ENCODE measurements around the gene KIRREL3.

The KIRREL3 gene

GRCh38 chr11:126431401-126432064, 569.0 kb downstream of the KIRREL3 start:
- no peak for DNase-seq

GRCh38 chr11:126430581-126431335, 569.8 kb downstream of the KIRREL3 start:
- no peak for DNase-seq

- DNase-seq = no peak
These were observed 573.5 kb downstream of the KIRREL3 start for GRCh38 chr11:126426820-126427749.

- no peak for DNase-seq
These were observed 574.5 kb downstream of the KIRREL3 start for GRCh38 chr11:126426106-126426505.

DNA sequence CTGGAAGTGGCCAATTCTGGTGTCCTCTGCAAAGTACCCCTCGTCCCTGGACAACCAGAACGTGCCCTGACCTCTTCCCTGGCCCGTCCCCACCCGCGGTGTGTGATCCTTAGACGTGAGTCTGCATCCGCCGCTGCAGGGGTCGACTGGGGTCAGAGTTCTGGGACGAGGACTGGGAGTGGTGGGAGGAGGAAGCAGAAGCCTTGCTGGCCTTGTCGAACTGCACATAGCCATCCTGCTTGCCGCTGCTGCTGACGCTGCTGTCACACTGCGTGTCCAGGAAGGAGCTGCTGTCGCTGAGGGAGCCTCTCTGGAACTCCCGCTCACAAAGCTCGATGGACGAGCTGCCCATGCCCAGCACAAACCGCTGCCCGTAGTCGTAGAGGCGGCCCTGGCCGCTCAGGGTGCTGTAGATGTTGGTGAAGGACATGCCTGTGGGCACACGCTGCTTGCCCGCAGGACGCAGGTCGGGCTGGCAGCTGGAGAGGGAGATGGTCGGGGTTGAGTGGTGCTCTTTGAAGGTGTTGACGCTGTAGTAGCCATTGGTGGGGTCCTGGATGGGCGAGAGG, 576.0 kb downstream of the KIRREL3 start:
- no peak for DNase-seq

DNA sequence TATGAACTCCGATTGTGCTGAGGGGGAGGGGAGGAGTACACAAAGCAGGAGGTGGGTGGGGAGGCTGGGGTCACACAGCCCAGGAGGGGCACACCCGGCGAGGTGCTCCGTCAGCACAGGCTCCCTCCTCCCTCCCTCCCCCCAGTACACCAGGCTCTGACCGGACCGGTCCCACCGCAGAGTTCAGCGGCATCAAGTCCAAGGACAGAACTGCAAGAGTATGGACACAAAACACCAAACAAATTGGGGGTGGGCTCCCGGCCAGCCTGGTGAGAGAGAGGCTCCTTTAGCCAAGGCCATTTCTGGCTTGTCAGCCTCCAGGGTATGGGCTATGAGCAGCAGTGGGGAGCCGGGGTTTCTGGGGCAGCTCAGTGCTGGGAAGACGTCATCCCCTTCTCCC, 576.8 kb downstream of the KIRREL3 start:
- DNase-seq = no peak

GRCh38 chr11:126423154-126423553, 577.4 kb downstream of the KIRREL3 start:
- no peak for DNase-seq

DNA sequence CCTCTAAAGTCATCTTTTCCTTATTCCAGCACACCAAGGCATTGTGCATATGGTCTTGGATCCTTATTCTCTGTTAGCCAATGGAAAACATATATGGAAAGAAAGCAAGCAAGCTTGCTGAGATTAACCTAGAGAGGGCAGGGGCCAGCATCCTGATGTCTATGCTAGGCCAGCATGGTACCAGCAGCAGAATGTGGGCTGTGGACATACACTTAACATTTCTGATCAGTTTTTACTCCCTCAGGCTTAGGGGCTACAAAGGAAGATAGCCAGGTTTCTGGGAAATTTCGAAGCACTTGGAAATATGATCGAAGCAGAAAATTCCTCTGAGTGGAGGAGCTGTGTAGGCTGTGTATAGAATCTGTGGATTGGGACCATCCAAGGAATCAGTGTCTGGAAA, 578.1 kb downstream of the KIRREL3 start:
- no peak for DNase-seq

GRCh38 chr11:126421271-126421671, 579.3 kb downstream of the KIRREL3 start:
- DNase-seq = no peak

DNA sequence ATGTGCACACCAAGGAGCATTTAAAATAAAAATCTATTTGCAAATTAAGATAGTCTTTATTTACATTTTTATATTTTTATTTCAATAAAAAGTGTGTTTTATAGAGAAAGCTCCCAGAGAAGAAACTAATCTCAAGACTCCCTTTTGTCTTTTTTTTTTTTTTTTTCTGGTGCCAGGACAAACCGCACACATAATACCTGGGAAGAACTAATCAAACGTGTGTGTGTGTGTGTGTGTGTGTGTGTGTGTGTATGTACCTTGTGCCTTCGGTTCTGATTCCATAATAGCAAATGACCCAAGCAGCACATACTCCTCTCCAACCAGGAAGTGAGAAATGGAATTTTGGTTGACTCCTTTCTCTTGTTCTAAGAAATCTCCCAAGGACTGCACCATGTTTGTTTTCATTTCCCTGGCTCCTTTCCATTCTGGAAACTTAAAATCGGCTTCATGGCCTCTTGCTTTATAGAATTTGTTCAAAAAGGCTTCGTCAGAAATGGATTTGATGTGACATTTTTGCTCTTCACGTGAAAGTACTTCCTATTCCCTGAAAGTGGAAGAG, 579.8 kb downstream of the KIRREL3 start:
- no peak for DNase-seq

GRCh38 chr11:126419801-126420697, 580.5 kb downstream of the KIRREL3 start:
- no peak for DNase-seq

DNA sequence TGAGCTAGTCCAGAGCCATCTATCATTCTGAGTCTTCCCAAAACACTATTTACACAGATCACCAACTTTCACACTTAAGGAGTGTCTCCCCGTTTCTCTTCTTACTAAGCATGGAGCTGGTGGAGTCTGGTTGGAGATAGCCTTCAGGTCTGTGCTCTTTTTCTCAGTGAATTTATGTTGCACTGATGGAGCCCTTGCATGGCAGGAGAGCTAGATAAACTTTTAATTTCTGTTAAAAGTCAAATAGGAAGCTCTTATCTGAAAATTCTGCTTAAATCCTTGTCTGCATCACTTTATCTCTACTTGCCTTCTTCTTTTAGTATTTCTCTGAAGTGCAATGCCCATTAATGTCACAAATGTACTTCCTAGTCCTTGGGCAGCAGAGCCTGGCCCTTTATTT, 581.7 kb downstream of the KIRREL3 start:
- no peak for DNase-seq

- DNase-seq = no peak
These were observed 583.3 kb downstream of the KIRREL3 start for GRCh38 chr11:126417091-126417862.

GRCh38 chr11:126416542-126417090, 584.0 kb downstream of the KIRREL3 start:
- peak; percentile 69 to 78 for DNase-seq

DNA sequence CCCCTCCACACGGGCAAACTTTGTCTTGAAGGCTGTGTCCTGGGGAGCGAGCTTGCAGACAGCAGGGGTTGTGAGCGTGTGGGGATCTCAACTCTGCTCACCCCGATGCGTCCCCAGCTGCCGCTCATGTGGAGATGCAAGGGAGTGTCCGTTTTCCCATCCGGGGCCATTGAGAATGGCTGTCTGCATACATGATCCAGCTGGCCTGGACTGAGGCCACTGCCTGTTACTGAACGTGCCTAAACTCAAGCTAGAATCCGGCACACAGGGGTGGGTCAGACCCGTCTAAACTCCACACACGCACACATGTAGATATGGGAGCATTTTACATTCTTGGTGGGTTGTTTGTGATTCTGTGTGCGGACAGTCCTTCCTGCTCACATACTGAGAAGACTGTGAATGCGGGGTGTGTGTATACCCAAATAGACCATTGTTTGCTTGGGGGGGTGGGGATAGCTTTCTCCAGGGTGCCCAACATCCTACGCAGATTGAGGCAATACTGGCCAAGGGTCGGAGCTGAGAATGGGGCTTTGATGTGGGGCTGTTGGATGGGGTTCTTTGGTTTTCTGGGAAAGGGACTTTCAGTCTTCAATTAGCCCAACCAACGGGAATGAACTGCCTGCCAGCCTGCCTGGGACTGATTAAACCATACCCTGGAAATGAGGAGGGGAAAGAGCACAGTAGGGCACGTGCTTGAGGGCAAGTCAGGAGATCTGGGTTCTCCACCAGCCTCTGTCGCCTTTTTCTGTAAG, 584.7 kb downstream of the KIRREL3 start:
- DNase-seq = no peak

GRCh38 chr11:126415128-126415527, 585.4 kb downstream of the KIRREL3 start:
- DNase-seq = no peak

DNA sequence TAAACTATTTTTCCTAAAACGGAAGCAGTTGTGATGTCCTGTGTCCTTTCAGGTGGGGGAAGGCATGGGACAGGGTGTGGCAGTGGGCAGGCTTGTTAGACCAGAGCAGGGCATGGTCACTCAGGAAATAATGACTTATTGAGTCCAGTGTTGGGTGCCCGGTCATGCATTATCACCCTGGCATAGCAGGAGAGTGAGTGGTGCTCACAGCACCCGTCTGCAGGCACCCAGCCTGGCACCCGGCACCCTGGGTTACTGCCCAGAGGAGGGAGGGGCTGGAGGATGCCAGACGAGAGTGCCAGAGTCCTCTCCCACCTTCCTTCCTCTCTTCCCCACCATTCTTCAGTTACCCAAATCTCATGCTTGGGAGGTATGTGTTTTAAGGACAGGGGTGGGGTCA, 586.0 kb downstream of the KIRREL3 start:
- no peak for DNase-seq

DNA sequence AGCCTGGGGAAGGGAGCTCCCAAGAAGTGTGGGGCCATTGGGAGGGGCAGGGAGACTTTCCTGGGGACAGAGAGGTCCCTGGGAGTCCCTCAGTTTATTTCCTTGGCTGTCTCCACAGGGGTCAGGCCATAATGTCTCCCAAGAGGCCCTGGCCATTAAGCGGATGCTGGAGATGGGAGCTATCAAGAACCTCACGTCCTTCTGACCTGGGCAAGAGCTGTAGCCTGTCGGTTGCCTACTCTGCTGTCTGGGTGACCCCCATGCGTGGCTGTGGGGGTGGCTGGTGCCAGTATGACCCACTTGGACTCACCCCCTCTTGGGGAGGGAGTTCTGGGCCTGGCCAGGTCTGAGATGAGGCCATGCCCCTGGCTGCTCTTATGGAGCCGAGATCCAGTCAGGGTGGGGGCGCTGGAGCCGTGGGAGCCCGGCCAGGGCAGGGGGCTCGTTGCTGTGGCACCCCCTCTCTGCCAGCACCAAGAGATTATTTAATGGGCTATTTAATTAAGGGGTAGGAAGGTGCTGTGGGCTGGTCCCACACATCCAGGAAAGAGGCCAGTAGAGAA, 586.6 kb downstream of the KIRREL3 start:
- no peak for DNase-seq

DNA sequence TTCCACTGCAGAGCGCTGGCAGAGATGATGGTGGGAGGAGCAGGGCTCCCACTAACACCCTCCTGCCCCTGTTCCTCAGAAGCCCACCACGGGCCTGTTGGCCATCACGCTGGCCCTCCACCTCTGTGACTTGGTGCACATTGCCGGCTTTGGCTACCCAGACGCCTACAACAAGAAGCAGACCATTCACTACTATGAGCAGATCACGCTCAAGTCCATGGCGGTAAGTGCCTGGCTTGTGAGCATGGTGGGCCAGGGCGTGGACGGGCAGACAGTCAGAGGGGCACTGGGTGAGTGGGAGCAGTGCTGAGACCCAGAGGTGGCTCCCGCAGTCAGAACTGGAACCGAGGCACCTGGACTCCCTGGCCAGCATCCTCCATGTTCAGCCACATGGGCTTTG, 587.1 kb downstream of the KIRREL3 start:
- no peak for DNase-seq
